ENCODE results near the gene ANKRD34A. TPM values are rescaled to one million over a fixed set of nuclear protein-coding genes. Genes with fewer than 3 reads are reported as not detected.

Gene ANKRD34A
- total RNA-seq, 2 donors from 2014 or later = 1.1 TPM

GRCh38 chr1:145949219-145949618 is 15.2 kb downstream of the ANKRD34A start:
- Histone ChIP-seq H3K9me3 (no peaks in the 10 kb centered on the region), H3K27me3 (replicated peaks; ENCODE audit: insufficient read depth) (no peaks in the 10 kb centered on the region), H3K27ac (no peak overlapping the region), H3K4me1 (ENCODE audit: control insufficient read depth in 1 of 2, low read depth in 2 of 2) (peaks cover 5 to 38% of the 10 kb centered on the region in 2 donors), H3K36me3 (peaks cover 18% of the 10 kb centered on the region), H3K4me3 (no peak overlapping the region)
- no peak for TF ChIP-seq CTCF (IDR thresholded peaks at IDR 0.05)
- DNase-seq (ENCODE audit: low spot score) = no peak
- no peak for ATAC-seq (ENCODE audit: insufficient number of reproducible peaks, low FRiP score, low read depth)

GRCh38 chr1:145947551-145947950 is 16.8 kb downstream of the ANKRD34A start:
- no peaks in the 10 kb centered on the region for H3K9me3 ChIP-seq
- H3K4me1 ChIP-seq (ENCODE audit: control insufficient read depth in 1 of 2, low read depth in 2 of 2) = peaks cover 5 to 28% of the 10 kb centered on the region in 2 donors
- peaks cover 21% of the 10 kb centered on the region for H3K36me3 ChIP-seq
- DNase-seq (ENCODE audit: low spot score) = no peak
- H3K27me3 ChIP-seq (replicated peaks; ENCODE audit: insufficient read depth) = no peaks in the 10 kb centered on the region
- no peak for TF ChIP-seq CTCF (IDR thresholded peaks at IDR 0.05)
- H3K27ac ChIP-seq = no peak overlapping the region
- H3K4me3 ChIP-seq = no peak overlapping the region
- no peak for ATAC-seq (ENCODE audit: insufficient number of reproducible peaks, low FRiP score, low read depth)

DNA sequence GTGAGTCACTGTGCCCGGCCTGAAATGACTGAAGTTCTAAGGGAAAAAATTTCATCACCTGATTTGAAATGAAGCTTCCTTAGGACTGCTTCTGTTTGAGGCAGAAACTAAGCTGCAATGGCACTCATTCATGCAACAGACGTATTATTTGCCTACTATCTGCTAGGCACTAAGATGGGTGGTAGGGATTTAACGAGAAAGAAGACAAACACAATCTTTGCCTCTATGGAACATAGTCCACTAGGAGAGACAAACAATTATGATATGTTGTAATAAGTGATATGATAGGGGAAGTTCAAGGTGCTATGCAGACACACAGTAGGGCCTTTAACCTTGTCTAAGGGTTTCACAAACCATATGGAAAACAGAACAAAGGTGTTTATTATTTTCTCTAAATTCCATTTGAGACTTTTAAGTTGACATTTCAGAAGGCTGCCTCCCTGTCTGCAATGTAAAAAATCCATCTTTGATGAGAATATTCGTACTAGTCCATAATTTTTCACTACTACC is 17.8 kb downstream of the ANKRD34A start:
- Histone ChIP-seq H3K4me1 (ENCODE audit: control insufficient read depth in 1 of 2, low read depth in 2 of 2) (peaks cover 3 to 20% of the 10 kb centered on the region in 2 donors), H3K4me3 (no peak overlapping the region), H3K36me3 (peaks cover 30% of the 10 kb centered on the region), H3K27me3 (replicated peaks; ENCODE audit: insufficient read depth) (no peaks in the 10 kb centered on the region), H3K27ac (no peak overlapping the region), H3K9me3 (no peaks in the 10 kb centered on the region)
- ATAC-seq (ENCODE audit: insufficient number of reproducible peaks, low FRiP score, low read depth) (no peak), DNase-seq (ENCODE audit: low spot score) (no peak)
- TF ChIP-seq CTCF (IDR thresholded peaks at IDR 0.05) = no peak

DNA sequence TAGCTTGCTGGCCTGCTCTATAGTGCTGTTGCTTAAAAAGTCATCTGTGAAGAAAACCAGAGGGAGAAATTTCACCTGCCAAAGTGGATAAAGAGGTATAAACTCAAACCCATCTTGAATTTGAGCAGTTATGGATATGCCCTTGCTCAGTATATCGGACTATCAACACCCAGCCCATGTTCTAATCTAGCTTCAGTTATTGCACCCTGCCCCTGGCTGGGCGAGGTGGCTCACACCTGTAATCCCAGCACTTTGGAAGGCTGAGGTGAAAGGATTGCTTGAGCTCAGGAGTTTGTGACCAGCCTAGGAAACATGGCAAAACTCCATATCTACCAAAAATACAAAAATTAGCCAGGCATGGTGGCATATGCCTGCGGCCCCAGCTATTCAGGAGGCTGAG is 19.8 kb downstream of the ANKRD34A start:
- DNase-seq (ENCODE audit: low spot score) (no peak), ATAC-seq (ENCODE audit: insufficient number of reproducible peaks, low FRiP score, low read depth) (no peak)
- Histone ChIP-seq H3K27me3 (replicated peaks; ENCODE audit: insufficient read depth) (no peaks in the 10 kb centered on the region), H3K36me3 (peaks cover 41% of the 10 kb centered on the region), H3K9me3 (no peaks in the 10 kb centered on the region), H3K27ac (no peak overlapping the region), H3K4me1 (ENCODE audit: control insufficient read depth in 1 of 2, low read depth in 2 of 2) (peaks cover 0 to 17% of the 10 kb centered on the region in 2 donors), H3K4me3 (no peak overlapping the region)
- no peak for TF ChIP-seq CTCF (IDR thresholded peaks at IDR 0.05)

DNA sequence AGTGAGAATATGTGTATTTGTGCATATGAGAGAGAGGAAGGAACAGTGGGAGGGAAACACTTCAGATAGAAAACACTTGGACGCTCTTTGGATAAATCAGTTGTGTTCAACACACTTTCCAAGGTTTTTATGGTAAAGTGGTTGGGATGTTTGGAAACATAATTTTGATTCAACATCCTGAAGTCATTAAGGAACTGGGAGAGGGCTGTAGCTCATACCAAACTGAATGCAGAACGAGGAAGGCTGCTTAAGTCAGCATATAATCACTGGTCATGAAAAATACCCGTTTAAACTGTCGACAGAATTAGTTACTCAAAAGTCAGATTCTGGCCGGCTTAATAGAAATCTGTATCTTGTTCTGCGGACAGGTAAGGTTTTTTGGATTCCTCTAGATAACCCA is 21.5 kb downstream of the ANKRD34A start:
- DNase-seq (ENCODE audit: low spot score) (no peak), ATAC-seq (ENCODE audit: insufficient number of reproducible peaks, low FRiP score, low read depth) (no peak)
- peaks cover 0 to 17% of the 10 kb centered on the region in 2 donors for H3K4me1 ChIP-seq (ENCODE audit: control insufficient read depth in 1 of 2, low read depth in 2 of 2)
- no peak for TF ChIP-seq CTCF (IDR thresholded peaks at IDR 0.05)
- peaks cover 41% of the 10 kb centered on the region for H3K36me3 ChIP-seq
- H3K4me3 ChIP-seq = no peak overlapping the region
- H3K27me3 ChIP-seq (replicated peaks; ENCODE audit: insufficient read depth) = no peaks in the 10 kb centered on the region
- H3K27ac ChIP-seq = no peak overlapping the region
- no peaks in the 10 kb centered on the region for H3K9me3 ChIP-seq
